B cell (primary cell): ENCODE data around the gene FLT1. TPM values are rescaled to one million over a fixed set of nuclear protein-coding genes. Genes with fewer than 3 reads are reported as not detected.

Source experiments
- ATAC-seq: fragments of 200-7000 bp; cut with Tn5 transposase; one replicate; pipeline ENCODE4 v1.10.0; 2021; ENCODE audit warnings: low read depth, mild to moderate bottlenecking, moderate number of reproducible peaks, moderate library complexity
- CTCF ChIA-PET: fragments of 350-600 bp; sonication (Branson Sonifier 250); formaldehyde crosslinking; loops from one replicate; lab custom pipeline; 2021; ENCODE audit warnings: antibody characterized with exemption, inconsistent platforms; lab: Charles Lee
- POLR2A ChIA-PET: fragments of 350-600 bp; sonication (Branson Sonifier 250); formaldehyde crosslinking; loops from one replicate; lab custom pipeline; 2021; ENCODE audit warnings: antibody characterized with exemption; lab: Charles Lee
- DNase-seq: peaks from one replicate; pipeline ENCODE4 v3.0.0; 2013
- H2AFZ ChIP-seq: 2 replicates; pipeline ENCODE4 v1.6.1; 2012; ENCODE audit warnings: mild to moderate bottlenecking, low read depth, low read length; ENCODE audit not compliant: insufficient read depth, poor library complexity, severe bottlenecking
- H3K27ac ChIP-seq, 2 donors: 1 replicate in 1 of 2; 2 replicates in 1 of 2; pipeline ENCODE4 v1.5.1; 2012 to 2013; ENCODE audit warnings: low read length in 2 of 2, mild to moderate bottlenecking in 2 of 2, moderate library complexity in 1 of 2
- H3K27me3 ChIP-seq, 4 experiments: fragments of 200-600 bp in 1 of 4; sonication (generic) in 1 of 4; replicated peaks in 1 of 4; 1 replicate in 2 of 4; 2 replicates in 2 of 4; pipeline versions ENCODE4 v1.6.1 to v1.7.0; 2013 to 2016; ENCODE audit warnings: low read length in 3 of 4, mild to moderate bottlenecking in 2 of 4, mixed read lengths in 1 of 4, moderate library complexity in 1 of 4; ENCODE audit not compliant: insufficient read depth in 4 of 4, control insufficient read depth in 3 of 4; ENCODE audit errors: control extremely low read depth in 1 of 4
- H3K36me3 ChIP-seq, 2 experiments: replicated peaks in 1 of 2; 1 replicate in 1 of 2; 2 replicates in 1 of 2; pipeline versions ENCODE4 v1.6.1 to v1.7.1; 2013; ENCODE audit warnings: low read length in 1 of 2; ENCODE audit not compliant: insufficient read depth in 2 of 2, control insufficient read depth in 1 of 2; ENCODE audit errors: control extremely low read depth in 1 of 2, extremely low read depth in 1 of 2
- H3K4me1 ChIP-seq, 2 donors: fragments of 200-600 bp in 1 of 2; sonication (generic) in 1 of 2; 1 replicate in 1 of 2; 2 replicates in 1 of 2; pipeline versions ENCODE4 v1.5.1 to v1.6.1; 2013 to 2017; ENCODE audit warnings: low read length in 2 of 2; ENCODE audit not compliant: control insufficient read depth in 2 of 2, insufficient read depth in 2 of 2
- H3K4me2 ChIP-seq: replicated peaks from 2 replicates; pipeline ENCODE3; 2012; ENCODE audit warnings: mild to moderate bottlenecking, low read depth, low read length; ENCODE audit not compliant: poor library complexity, severe bottlenecking
- H3K4me3 ChIP-seq, 5 experiments: fragments of 200-600 bp in 1 of 5; sonication (generic) in 1 of 5; 1 replicate in 3 of 5; 2 replicates in 2 of 5; pipeline versions ENCODE4 v1.5.1 to v1.7.0; 2011 to 2016; ENCODE audit warnings: low read length in 4 of 5, mild to moderate bottlenecking in 4 of 5, low read depth in 2 of 5, control low read depth in 1 of 5, moderate library complexity in 1 of 5; ENCODE audit not compliant: insufficient read depth in 1 of 5; ENCODE audit errors: control extremely low read depth in 1 of 5, extremely low read depth in 1 of 5
- H3K79me2 ChIP-seq: fragments of 200-600 bp; sonication (generic); one replicate; pipeline ENCODE4 v1.6.0; 2016; ENCODE audit warnings: low read length; ENCODE audit not compliant: control insufficient read depth, insufficient read depth
- H3K9ac ChIP-seq: fragments of 200-600 bp; sonication (generic); 2 replicates; pipeline ENCODE4 v1.6.1; 2017; ENCODE audit warnings: mild to moderate bottlenecking, low read length, moderate library complexity
- H3K9me3 ChIP-seq, 3 donors: one replicate each; pipeline versions ENCODE4 v1.6.1 to v1.7.1; 2013; ENCODE audit warnings: low read length in 2 of 3; ENCODE audit not compliant: control insufficient read depth in 2 of 3, insufficient read depth in 1 of 3; ENCODE audit errors: control extremely low read depth in 1 of 3
- H4K20me1 ChIP-seq: 2 replicates; pipeline ENCODE4 v1.6.0; 2012; ENCODE audit warnings: mild to moderate bottlenecking, low read length; ENCODE audit not compliant: insufficient read depth, control insufficient read depth, poor library complexity, severe bottlenecking
- H3K27ac Mint-ChIP-seq: one replicate; pipeline ENCODE4 v1.8.0; 2021; ENCODE audit warnings: mixed read lengths
- H3K27me3 Mint-ChIP-seq: one replicate; pipeline ENCODE4 v1.8.0; 2021; ENCODE audit warnings: mixed read lengths
- H3K4me1 Mint-ChIP-seq: one replicate; pipeline ENCODE4 v1.8.0; 2021; ENCODE audit warnings: mixed read lengths
- H3K4me3 Mint-ChIP-seq: one replicate; pipeline ENCODE4 v1.8.0; 2021; ENCODE audit warnings: mixed read lengths
- H3K9me3 Mint-ChIP-seq: one replicate; pipeline ENCODE4 v1.8.0; 2022; ENCODE audit warnings: mixed read lengths; ENCODE audit not compliant: insufficient read depth
- EZH2 ChIP-seq: IDR thresholded peaks from 2 replicates; pipeline ENCODE4 v1.6.1; 2012; ENCODE audit warnings: borderline replicate concordance, low read depth, mild to moderate bottlenecking, moderate library complexity, low read length; ENCODE audit not compliant: insufficient read depth, poor library complexity, severe bottlenecking
- WGBS: methylation state at CpG from one replicate; pipeline ENCODE4 v1.1.5; 2013; ENCODE audit warnings: missing lambda C conversion rate; ENCODE audit not compliant: insufficient coverage; 5-methylcytosine and 5-hydroxymethylcytosine counted together
- intact Hi-C: fragments of 100-400 bp; cut with micrococcal nuclease; formaldehyde crosslinking; loops from one replicate; pipeline ENCODE4 v1.10.0; 2022
- polyA plus RNA-seq: library from polyadenylated mRNA; depleted of rRNA; stranded (reverse); fragments of >200 nt; gene quantifications from 2 replicates; pipeline ENCODE4 v1.2.3, GENCODE V29; 2012
- total RNA-seq, 2 donors: library from RNA; stranded (reverse); fragments of 120-200 nt in 1 of 2; gene quantifications; 1 replicate in 1 of 2; 2 replicates in 1 of 2; pipeline versions ENCODE4 v1.2.3 to v1.2.4, GENCODE V29; 2013 to 2022
- TF ChIP-seq, protein P1 (sequence below): fragments of 200-600 bp; IDR thresholded peaks from one replicate; pipeline ENCODE4 v1.8.0; 2022; ENCODE audit warnings: antibody characterized with exemption, mild to moderate bottlenecking

FLT1 gene
- total and polyA plus RNA-seq, 2 donors (not counting 1 experiment from before 2014, with no cell fraction given), result 1.1 to 1.2 TPM

DNA sequence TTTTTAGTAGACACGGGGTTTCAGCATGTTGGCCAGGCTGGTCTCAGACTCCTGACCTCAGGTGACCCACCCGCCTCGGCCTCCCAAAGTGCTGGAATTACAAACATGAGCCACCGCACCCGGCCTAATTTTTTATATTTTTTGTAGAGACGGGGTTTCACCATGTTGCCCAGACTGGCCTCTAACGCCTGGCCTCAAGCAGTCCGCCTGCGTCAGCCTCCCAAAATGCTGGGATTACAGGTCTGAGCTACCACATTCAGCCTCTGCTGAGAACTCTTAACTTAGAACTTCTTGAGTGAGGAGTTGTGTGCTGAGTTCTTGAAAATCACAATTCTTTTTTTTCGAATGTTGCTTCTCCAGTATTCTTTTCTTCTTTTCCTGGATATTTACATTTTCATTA is 244.4 kb downstream of the FLT1 start:
- Histone ChIP-seq H3K4me3 (no peak overlapping the region), H3K27ac (peak overlapping the region in 1 of 2 donors; percentile 87), H3K9me3 (peaks cover 0 to 8% (median 1%) of the 10 kb centered on the region in 3 donors), H2AFZ (no peak overlapping the region), H3K4me1 (peaks cover 52 to 73% of the 10 kb centered on the region in 2 donors), H3K36me3 (peaks cover 8 to 10% of the 10 kb centered on the region in 2 experiments), H3K79me2 (peaks cover 62% of the 10 kb centered on the region), H3K9ac (no peak overlapping the region), H4K20me1 (no peaks in the 10 kb centered on the region), H3K4me2 (no peak overlapping the region), H3K27me3 (no peaks in the 10 kb centered on the region)
- ATAC-seq (no peak), DNase-seq (no peak)
- Mint-ChIP-seq H3K9me3 (no peaks in the 10 kb centered on the region), H3K27ac (no peak overlapping the region), H3K27me3 (no peaks in the 10 kb centered on the region), H3K4me1 (peaks cover 74% of the 10 kb centered on the region), H3K4me3 (no peak overlapping the region)
- ChIA-PET POLR2A (no interaction called here), CTCF (no interaction called here)
- 84% methylated on average over 9 of the region's 10 CpGs for WGBS
- intact Hi-C loops, result loop anchor here (5.0 kb wide), 1 partner anchor 33 kb away; no protein-coding TSS in a partner anchor
- no peak for TF ChIP-seq EZH2
- TF ChIP-seq, protein P1, sequence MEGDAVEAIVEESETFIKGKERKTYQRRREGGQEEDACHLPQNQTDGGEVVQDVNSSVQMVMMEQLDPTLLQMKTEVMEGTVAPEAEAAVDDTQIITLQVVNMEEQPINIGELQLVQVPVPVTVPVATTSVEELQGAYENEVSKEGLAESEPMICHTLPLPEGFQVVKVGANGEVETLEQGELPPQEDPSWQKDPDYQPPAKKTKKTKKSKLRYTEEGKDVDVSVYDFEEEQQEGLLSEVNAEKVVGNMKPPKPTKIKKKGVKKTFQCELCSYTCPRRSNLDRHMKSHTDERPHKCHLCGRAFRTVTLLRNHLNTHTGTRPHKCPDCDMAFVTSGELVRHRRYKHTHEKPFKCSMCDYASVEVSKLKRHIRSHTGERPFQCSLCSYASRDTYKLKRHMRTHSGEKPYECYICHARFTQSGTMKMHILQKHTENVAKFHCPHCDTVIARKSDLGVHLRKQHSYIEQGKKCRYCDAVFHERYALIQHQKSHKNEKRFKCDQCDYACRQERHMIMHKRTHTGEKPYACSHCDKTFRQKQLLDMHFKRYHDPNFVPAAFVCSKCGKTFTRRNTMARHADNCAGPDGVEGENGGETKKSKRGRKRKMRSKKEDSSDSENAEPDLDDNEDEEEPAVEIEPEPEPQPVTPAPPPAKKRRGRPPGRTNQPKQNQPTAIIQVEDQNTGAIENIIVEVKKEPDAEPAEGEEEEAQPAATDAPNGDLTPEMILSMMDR, result no peak

Other genes starting within 250 kb of the FLT1 start
- 18.9 and 28.7 TPM in 2 replicates for gene POMP, start 164.0 kb upstream of the FLT1 start, total RNA-seq
- gene POMP, start 164.0 kb upstream of the FLT1 start, polyA plus RNA-seq, result 14.0 and 25.4 TPM in 2 replicates
- gene SLC46A3, start 223.8 kb upstream of the FLT1 start, total RNA-seq, result 12.4 and 13.1 TPM in 2 replicates
- 19.0 and 20.5 TPM in 2 replicates for gene SLC46A3, start 223.8 kb upstream of the FLT1 start, polyA plus RNA-seq